Kidney tubule cell (primary cell): ENCODE results near the gene GSTO1.

Experiments used
- DNase-seq: peaks from one replicate; pipeline ENCODE4 v3.0.0-alpha.2; 2018; ENCODE audit warnings: low spot score

Gene GSTO1

DNA sequence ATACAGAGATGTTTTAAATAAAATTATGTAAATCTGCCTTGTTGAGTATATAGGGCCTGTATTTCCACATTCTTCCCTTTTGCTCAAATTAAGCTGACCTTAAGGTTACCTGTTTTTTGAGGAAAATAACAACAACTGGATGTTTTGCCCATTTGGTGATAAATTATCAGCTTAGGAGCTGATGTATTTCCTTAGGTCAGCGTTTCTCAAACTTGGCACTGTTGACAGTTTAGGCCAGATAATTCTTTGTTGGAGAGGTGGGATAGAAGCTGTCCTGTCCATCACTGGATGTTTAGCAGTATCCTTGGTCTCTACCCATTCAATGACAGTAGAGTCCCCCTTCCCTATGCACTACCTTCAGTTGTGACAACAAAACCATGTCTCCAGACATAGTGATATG, 21.5 kb downstream of the GSTO1 start:
- no peak for DNase-seq

DNA sequence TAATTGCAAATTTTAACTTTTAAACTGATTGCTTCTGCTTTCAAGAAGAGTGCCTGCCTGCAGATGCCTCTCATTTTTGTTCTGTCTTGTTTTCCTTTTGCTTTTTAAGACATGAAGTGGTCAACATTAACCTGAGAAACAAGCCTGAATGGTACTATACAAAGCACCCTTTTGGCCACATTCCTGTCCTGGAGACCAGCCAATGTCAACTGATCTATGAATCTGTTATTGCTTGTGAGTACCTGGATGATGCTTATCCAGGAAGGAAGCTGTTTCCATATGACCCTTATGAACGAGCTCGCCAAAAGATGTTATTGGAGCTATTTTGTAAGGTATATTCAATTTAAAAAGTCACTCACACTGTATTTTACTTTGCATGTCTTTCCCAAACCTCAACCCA, 23.1 kb downstream of the GSTO1 start:
- no peak for DNase-seq

DNA sequence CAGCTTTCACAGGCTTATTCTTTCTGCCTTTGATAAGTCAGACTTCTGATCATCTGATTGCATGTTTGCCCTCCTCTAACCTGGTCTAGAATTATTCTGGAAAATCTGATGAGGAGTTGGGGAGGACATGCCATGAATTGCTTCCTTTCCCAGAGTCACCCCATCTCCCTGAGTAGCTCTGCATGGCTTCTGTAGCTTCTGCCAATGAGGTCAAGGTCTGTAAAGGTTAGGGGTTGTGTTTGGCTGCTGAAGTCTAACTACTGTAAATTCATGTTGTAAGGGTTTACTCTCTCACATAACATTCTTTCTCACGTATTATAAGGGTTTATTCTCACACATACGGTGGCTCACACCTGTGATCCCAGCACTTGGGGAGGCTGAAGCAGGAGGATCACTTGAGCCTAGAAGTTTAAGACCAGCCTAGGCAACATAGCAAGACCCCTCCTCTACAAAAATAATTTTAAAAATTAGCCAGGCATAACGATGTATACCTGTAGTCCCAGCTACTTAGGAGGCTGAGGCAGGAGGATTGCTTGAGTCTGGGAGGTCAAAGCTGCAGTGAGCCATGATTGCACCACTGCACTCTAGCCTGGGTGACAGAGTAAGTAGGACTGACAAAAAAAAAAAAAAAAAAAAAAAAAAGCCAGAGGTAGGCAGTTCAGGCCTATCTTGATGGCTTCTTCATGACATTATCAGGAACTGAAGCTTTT, 25.0 kb downstream of the GSTO1 start:
- no peak for DNase-seq

DNA sequence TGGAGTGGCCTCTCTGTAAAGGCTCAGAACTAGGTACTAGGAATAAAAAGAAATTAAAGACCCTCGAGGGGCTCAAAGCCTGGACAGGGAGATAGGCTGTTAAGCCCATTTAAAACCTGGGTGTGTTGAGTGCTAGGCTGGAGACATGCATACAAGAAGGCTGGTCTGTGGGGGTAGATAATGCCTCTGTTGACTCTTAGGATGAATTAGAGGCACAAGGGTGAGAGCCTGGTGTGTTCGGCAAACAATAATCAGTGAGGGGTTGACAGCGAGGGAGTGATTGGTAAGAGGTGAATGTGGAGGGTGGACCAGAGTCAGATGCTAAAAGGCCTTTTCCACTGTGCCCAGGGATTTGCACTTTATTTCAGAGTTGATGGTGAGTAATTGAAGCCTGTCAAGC, 27.0 kb downstream of the GSTO1 start:
- DNase-seq = no peak

DNA sequence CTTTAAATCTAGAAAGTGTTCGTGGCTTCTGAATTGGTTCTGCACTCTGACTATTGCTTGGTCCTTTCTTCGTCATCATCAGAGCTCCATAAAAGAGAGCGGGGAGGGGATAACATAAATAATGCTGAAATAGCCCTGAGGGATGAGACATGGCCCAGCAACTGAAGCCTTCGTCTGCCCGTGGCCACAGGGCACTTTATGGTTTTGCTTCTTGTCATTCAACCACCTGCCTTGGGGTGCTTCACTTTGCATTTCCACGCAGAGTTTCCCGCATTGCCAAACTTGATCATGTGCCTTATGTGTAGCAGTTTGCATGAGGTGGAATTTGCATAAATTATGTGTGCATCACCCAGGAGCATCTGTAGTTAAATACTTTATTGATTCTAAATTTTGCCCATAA, 30.2 kb downstream of the GSTO1 start:
- DNase-seq = no peak

DNA sequence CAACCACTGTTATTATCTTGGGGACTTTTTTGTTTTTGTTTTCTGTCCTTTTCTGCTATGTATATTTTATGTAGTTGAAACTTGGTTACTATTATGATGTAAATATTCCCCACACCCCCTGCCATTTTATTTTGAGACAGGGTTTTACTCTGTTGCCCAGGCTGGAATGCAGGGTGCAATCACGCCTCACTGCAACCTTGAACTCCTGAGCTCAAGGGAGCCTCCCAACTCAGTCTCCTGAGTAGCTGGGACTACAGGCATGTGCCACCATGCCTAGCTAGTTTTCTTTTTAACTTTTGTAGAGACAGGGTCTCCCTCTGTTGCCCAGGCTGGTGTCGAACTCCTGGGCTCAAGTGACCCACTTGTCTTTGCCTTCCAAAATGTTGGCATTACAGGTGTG, 32.2 kb downstream of the GSTO1 start:
- no peak for DNase-seq

DNA sequence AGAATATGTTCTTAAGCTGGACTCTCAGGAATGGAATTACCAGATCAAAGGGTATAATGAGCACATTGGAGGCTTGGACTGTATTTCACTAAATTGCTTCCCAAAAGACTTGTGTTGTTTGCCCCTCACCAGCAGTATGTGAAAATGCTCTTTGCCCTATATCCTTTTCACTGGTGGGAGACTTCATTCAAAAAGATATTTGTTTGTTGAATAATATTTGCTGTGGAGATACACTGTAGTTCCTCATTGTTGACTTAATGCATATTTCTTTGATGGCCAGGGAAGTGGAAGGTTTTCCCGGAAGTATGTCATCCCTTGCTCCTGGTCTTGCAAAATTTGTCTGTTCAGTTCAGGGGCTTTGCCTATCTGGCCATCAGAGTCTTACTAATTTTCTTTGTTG, 33.7 kb downstream of the GSTO1 start:
- DNase-seq = no peak

DNA sequence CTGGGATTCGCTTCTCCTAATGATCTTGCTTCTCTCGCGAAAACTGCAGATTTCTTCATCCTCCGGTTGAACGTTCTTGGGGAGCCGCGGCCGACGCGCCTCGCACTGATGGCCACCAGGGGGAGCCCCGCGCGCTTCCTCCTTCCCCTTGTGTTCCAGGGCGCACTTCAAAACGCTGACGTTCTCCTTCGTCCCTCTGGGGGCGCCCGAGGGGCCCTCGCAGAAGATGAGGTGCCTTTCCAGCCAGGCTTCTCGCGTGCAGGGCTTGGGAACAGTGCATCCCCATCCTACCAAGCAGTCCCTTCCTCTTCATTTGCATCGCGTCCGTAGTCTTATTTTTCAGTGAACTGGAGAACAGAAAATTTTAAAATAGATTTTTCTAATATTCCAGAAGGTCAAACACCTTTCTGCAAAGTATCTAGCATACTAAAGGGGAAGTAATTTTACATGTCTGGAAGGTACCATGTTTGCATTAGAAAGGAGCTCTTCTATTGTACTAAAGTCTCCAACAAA, 36.8 kb downstream of the GSTO1 start:
- peak; percentile 89 for DNase-seq

DNA sequence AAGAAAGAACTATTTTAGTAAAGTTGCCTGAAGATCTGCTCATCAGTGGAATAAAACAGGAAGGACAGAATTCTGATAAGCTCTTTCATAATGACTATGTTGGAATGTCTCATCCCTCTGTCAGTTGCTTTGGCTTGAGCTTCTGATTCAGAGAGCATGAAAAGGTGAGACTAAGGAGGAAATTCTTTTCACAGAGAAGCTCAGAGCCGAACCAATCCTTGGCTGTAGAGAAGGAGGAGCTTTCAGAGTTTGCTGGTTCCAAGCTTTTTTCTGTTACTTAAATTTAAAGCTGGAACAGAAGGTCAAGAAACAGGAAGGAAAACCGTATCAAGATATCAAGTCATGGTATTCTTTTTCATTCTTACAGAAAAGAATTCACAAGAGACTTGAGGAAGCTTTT, 38.3 kb downstream of the GSTO1 start:
- peak; percentile 76 for DNase-seq

DNA sequence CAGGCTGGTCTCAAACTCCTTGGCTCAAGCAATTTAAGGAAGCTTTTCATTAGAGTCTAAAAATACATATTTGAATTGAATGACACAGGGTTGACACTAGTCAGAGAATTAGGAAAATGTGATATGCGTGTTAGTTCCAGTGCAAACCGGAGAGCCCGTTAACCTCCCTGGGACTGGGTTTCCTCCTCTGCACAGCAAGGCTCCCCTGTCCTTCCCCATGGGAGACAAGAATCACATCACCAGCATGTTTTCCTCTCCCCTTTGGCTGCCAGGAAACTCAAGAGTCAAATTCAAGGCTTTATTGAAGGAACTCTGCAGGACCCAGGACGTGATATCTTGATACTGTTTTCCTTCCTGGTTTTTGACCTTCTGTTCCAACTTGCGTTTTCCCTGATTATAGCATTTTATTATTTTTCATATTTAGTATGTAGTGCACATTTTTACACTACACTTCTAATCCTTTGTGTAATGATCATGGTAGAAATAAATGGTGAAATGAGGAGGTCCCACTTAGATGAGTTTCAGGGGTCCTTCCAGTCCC, 39.2 kb downstream of the GSTO1 start:
- DNase-seq = no peak

DNA sequence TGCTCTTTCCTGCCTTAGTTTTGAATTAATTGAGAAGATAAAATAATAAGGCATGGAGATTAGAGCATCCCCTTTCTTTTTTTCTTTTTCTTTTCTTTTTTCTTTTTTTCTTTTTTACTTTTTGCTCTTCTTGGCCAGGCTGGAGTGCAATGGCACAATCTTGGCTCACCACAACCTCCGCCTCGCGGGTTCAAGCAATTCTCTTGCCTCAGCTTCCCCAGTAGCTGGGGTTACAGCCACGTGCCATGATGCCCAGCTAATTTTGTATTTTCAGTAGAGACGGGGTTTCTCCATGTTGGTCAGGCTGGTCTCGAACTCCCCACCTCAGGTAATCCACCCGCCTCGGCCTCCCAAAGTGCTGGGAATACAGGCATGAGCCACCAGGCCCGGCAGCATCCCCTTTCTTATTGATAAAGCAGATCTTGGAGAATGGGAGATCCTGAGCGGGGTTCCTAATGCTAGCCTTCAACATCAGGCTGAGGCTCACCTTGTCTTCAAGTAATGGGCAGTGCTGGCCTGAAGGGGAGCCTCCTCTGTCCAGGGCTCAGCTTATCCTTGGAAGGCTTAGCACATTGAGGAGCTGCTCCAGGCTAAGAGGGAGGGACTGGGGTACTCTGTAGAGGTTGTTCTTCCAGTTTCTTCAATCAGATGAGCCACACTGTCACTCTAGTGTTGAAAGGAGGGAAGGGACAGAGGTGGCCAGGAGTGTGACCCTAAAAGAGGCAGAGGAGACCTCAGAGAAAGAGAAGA, 42.2 kb downstream of the GSTO1 start:
- DNase-seq = no peak

DNA sequence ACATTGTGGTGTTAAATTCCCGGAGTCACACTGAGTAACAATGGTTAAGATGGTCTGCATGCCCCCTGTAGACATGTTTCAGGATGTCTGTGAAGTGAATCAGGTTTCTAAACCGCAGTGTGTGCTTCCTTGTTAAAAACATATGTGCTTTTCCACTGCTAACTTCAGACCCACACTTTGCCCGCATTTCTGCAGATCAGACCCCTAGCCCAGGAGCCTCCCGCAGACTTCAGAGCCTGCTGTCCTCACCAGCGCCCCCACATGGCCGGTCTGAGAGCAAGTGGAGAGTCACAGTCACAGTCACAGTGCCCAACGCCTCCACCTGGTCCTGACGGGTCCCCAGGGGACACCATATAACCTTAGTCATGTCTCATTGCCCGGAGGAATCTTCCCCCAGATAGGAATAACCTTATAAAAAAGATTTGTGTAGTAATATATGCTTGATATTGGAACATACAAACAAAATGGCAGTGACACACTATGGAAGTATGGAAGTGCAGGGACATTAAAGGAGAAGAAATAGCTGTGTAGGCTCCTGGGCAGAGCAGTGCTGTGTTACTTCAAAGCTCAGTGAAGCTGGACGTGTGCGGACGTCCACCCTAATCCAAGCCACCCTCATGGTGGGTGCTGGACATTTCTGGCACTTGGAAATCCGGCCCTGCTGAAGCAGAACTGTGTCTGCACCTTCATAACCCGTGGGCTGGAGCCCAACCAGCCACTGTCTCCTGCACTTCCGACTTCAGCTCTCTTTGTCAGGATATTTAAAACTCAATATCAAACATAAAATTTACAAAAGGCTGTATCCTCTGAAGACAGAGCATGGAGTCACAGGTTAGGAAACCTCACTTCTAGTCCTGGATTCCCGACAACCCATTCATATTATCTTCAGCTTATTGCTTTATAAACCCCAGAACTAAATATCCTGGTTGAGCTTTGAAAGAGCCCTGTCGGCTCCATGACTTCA, 43.3 kb downstream of the GSTO1 start:
- peak; percentile 14 for DNase-seq

DNA sequence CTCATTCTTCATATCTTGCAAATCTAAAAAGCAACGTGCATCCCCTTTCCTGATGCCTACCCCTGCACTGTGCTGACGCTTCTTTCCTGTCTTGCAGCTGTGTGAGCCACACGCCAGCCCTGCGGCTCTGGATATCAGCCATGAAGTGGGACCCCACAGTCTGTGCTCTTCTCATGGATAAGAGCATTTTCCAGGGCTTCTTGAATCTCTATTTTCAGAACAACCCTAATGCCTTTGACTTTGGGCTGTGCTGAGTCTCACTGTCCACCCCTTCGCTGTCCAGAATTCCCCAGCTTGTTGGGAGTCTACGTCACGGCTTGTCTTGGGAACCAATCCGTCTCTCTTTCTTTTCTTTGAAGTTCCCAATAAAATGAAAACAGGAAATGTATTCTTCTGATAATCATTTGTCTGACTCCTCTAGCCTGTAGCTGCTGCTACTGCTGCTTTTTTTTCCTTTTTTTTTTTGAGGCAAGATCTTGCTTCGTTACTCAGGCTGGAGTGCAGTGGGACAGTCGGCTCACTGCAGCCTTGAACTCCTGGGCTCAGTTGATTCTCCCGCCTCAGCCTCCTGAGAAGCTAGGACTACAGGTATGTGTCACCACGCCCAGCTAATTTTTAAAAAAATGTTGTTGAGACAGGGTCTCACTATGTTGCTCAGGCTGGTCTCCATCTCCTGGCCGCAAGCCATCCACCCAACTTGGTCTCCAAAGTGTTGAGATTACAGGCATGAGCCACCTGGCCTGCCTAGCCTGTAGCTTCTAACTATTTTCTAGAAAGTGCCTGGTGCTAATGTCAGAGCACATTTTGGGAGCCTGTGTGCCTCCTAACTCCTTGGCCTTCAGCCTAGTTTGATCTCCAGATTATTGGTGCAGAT, 44.6 kb downstream of the GSTO1 start:
- no peak for DNase-seq

DNA sequence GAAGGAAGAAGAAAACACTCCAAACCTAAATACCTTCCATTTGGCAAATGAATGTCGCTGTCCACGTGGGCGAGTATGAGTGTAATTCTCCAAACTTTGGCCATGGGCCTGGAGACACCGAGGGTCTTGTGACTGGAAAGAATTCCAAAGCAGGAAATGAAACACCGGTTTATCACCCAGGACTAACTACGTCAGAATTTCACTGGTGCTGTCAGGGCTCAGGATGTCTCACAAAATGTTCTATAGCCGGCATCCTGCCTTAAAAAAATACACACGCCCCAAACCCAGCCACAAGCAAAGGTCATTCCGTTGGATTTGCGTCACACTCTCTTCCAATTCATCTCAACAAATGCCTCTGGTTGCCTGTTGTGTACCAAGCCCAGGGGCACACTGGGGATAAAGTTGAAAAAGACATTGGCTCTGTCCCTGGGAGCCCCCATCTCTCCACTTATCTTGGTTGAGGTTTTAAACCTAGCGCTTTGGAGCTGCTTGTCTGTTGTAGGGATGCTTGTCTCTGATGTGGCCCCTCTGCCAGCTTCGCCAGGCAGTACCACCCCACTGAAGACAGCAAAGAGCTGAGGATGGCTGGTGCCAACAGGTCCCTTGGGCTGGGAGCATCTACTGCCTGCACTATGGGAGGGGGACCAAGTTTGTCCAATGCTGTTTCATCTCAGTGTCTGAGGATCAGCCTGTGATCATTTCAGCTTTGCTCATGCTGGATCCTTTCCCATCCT, 45.5 kb downstream of the GSTO1 start:
- DNase-seq = peak; percentile 66

DNA sequence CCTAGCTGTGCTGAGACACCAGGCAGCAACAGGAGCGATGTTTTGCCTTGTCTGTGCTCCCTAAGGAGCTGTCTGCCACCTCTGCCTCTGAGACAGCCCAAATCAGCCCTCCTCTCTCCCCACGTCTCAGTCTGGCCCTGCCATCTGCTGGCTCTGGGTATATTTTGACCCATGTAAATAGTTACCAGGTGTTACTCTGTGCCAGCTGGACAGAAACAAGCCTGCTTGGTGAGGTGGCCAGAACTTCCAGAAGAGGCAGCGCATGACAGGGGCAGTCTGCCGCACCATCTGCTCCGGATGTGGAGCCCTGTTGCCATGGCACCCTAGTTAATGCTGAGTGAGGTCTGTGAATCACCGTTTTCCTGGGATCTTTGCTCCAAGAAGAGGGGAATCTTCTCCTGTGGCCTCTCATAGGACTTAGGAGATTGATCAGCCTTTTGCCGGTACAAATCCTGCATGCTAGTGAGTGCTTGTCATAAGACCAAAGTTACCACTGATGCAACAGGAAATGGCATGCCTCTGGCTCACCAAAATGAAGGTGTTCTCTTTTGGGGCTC, 46.1 kb downstream of the GSTO1 start:
- peak; percentile 97 for DNase-seq

DNA sequence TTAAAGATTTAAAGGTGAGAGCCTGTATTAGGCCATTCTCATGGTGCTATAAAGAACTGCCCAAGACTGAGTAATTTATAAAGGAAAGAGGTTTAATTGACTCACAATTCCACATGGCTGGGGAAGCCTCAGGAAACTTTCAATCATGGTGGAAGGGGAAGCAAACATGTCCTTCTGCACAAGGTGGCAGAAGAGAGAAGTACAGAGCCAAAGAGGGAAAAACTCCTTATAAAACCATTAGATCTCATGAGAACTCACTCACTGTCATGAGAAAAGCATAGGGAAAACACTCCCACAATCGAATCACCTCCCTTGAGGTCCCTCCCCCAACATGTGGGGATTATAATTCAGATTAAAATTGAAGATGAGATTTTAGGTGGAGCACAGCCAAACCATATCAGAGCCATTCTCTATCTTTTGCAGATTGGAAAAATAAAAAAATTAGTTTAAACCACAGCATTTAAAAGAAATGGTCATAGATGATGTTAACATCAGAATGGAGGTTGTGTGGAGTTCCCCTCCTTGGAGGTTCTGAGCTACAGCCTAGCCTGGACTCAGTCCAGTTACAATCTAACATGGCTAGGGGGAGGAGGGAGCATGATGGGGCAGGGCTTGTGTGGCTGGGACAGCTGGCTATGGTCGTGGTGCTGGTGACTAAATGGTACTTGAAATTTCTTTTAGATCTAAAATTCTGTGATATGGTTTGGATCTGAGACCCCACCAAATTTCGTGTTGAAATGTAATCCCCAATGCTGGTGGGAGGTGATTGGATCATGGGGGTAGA, 47.4 kb downstream of the GSTO1 start:
- DNase-seq = no peak

DNA sequence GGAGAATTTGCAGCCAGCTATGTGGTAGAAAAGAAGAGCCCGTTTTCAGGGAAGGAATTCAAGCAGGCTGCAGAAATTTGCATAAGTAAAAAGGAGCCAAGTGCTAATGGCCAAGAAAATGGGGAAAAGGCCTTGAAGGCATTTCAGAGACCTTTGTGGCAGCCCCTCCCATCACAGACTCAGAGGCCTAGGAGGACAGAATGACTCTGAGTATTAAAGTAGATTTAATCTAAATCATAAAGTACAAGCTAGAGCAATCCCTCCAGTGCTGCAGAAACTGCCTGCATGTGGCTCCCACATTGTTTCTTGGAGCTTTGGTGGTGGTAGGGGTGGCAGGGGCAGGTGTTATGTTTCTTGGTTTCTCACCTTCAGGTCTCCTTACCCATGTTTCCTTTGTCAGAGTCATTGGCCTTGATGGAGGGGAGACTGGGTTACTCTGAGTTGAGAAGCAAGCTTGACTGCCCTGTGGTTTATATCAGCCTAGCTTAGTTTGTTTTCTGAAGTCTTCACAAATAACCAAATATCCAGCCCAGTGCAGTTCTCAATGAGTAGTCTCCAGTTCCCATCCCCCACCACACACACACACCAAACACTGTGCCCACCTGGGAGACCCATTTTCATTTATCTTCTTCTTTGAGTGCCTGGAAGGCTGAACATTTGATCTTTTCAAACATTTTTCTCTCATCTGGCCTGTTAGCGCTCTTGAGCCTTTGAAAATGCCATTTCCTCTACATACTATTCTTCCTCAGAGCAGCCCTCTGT, 49.1 kb downstream of the GSTO1 start:
- no peak for DNase-seq

DNA sequence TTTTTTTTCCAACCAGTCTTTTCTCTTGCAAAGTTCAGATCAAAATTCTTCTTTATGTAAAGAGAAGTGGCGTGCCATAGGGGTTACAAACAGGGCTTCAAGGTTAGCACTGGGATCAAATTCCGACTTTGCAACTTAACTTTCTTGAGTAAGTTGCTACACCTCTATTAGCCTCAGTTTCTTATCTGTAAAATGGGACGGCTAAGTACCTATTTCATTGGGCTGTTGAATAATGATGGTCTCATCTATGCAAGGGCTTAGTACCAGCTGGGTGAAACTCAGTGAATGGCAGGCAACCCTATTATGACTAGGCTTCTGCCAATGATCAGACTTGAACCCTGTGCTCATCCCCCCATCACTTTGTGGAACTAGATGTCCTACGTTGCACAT, 49.7 kb downstream of the GSTO1 start:
- DNase-seq = no peak

DNA sequence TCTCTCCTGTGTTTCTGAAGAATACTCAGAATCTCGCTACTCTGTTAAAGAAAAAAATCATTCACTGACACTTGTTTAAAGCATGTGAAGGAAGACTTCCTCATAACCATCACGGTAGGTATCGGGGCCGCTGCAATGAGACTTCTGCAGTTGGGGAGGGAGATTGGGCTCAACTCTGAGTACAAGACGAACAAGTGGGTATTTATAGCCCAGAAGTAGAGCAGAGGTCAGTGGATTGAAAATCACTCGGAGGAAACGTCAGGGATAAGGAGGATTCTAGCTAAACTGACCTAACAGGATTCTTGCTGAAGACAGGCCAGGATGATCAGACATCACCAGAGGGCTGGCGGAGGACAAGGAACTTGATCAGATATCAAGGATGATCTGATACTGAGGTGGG, 50.2 kb downstream of the GSTO1 start:
- no peak for DNase-seq
